ENCODE measurements around the gene KIAA1328. TPM values are rescaled to one million over a fixed set of nuclear protein-coding genes. Genes with fewer than 3 reads are reported as not detected.

KIAA1328 gene
- total and polyA plus RNA-seq, 4 donors: 0.95 to 7.4 (median 2.9) TPM

GRCh38 chr18:37272226-37272625 is 443.3 kb downstream of the KIAA1328 start:
- DNase-seq (ENCODE audit: low spot score): no peak
- Histone ChIP-seq H3K4me3 (ENCODE audit: low read depth in 1 of 3, low read length in 3 of 3) (no peak overlapping the region), H3K9ac (ENCODE audit: low read depth in 1 of 2, low read length in 2 of 2) (no peak overlapping the region), H3K27ac (ENCODE audit: low read depth in 1 of 2, low read length in 2 of 2) (no peak overlapping the region), H3K9me3 (ENCODE audit: control insufficient read depth in 4 of 4, low read length in 3 of 4) (no peaks in the 10 kb centered on the region), H3K36me3 (ENCODE audit: control insufficient read depth in 4 of 4, insufficient read depth in 3 of 4, low read depth in 1 of 4, low read length in 3 of 4) (no peaks in the 10 kb centered on the region), H3K27me3 (ENCODE audit: control insufficient read depth in 4 of 4, insufficient read depth in 4 of 4, low read length in 3 of 4) (peaks cover 0 to 9% (median 0%) of the 10 kb centered on the region in 4 donors), H3K4me1 (ENCODE audit: control insufficient read depth in 4 of 4, insufficient read depth in 4 of 4, low read length in 3 of 4) (peaks cover 0 to 3% (median 0%) of the 10 kb centered on the region in 4 donors)
- WGBS: 57% methylated on average over 2 of the region's 2 CpGs
- no peak for TF ChIP-seq YY1 (IDR thresholded peaks at IDR 0.05)
- TF ChIP-seq RAD21 (IDR thresholded peaks at IDR 0.05): no peak
- no peak for TF ChIP-seq FOXA2 (IDR thresholded peaks at IDR 0.05)
- TF ChIP-seq HNF4A (conservative IDR thresholded peaks at IDR 0.05): no peak
- no peak for TF ChIP-seq RXRA (IDR thresholded peaks at IDR 0.05)
- no peak for TF ChIP-seq HNF4G (IDR thresholded peaks at IDR 0.05)

DNA sequence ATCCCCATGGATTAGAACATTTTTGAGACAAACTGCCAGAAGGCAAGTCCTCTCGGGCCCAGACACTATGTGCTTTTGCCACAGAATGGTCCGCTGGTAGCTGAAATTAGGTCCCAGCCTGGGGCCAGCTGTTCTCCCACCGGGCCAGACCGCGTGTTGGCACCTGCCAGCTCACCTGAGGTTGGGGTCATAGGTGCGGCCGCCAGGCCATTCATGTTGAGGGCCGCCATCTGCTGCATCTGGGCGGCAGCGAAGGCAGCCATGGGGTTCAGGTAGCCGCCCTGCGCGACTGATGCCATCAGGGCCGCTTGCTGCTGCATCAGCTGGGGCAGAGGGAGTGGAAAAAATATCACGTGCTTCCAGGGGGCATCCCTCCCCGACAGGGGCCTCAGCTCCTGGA is 443.9 kb downstream of the KIAA1328 start:
- Histone ChIP-seq H3K27ac (ENCODE audit: low read depth in 1 of 2, low read length in 2 of 2) (no peak overlapping the region), H3K4me1 (ENCODE audit: control insufficient read depth in 4 of 4, insufficient read depth in 4 of 4, low read length in 3 of 4) (peaks cover 0 to 3% (median 0%) of the 10 kb centered on the region in 4 donors), H3K9ac (ENCODE audit: low read depth in 1 of 2, low read length in 2 of 2) (no peak overlapping the region), H3K9me3 (ENCODE audit: control insufficient read depth in 4 of 4, low read length in 3 of 4) (no peaks in the 10 kb centered on the region), H3K36me3 (ENCODE audit: control insufficient read depth in 4 of 4, insufficient read depth in 3 of 4, low read depth in 1 of 4, low read length in 3 of 4) (no peaks in the 10 kb centered on the region), H3K4me3 (ENCODE audit: low read depth in 1 of 3, low read length in 3 of 3) (no peak overlapping the region), H3K27me3 (ENCODE audit: control insufficient read depth in 4 of 4, insufficient read depth in 4 of 4, low read length in 3 of 4) (peaks cover 0 to 9% (median 0%) of the 10 kb centered on the region in 4 donors)
- DNase-seq (ENCODE audit: low spot score): no peak
- WGBS: 77% methylated on average over 16 of the region's 16 CpGs
- no peak for TF ChIP-seq NR2F2 (IDR thresholded peaks at IDR 0.05)
- no peak for TF ChIP-seq YY1 (IDR thresholded peaks at IDR 0.05)
- no peak for TF ChIP-seq RAD21 (IDR thresholded peaks at IDR 0.05)
- TF ChIP-seq TAF1 (conservative IDR thresholded peaks at IDR 0.05): no peak
- no peak for TF ChIP-seq HNF4A (conservative IDR thresholded peaks at IDR 0.05)
- TF ChIP-seq GABPA (IDR thresholded peaks at IDR 0.05 in 1 of 2, conservative IDR thresholded peaks at IDR 0.05 in 1 of 2): no peak
- TF ChIP-seq, protein P1, sequence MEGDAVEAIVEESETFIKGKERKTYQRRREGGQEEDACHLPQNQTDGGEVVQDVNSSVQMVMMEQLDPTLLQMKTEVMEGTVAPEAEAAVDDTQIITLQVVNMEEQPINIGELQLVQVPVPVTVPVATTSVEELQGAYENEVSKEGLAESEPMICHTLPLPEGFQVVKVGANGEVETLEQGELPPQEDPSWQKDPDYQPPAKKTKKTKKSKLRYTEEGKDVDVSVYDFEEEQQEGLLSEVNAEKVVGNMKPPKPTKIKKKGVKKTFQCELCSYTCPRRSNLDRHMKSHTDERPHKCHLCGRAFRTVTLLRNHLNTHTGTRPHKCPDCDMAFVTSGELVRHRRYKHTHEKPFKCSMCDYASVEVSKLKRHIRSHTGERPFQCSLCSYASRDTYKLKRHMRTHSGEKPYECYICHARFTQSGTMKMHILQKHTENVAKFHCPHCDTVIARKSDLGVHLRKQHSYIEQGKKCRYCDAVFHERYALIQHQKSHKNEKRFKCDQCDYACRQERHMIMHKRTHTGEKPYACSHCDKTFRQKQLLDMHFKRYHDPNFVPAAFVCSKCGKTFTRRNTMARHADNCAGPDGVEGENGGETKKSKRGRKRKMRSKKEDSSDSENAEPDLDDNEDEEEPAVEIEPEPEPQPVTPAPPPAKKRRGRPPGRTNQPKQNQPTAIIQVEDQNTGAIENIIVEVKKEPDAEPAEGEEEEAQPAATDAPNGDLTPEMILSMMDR (IDR thresholded peaks at IDR 0.05; ENCODE audit: low read depth, low read length, missing input control): no peak
- no peak for TF ChIP-seq FOXA2 (IDR thresholded peaks at IDR 0.05)
- no peak for TF ChIP-seq HNF4G (IDR thresholded peaks at IDR 0.05)
- no peak for TF ChIP-seq ZBTB33 (IDR thresholded peaks at IDR 0.05)

GRCh38 chr18:37274309-37275236 is 445.6 kb downstream of the KIAA1328 start:
- 13% methylated on average over 82 of the region's 82 CpGs for WGBS
- no peak overlapping the region for H3K9ac ChIP-seq (ENCODE audit: low read depth in 1 of 2, low read length in 2 of 2)
- TF ChIP-seq RAD21 (IDR thresholded peaks at IDR 0.05) (no peak), FOXA1 (IDR thresholded peaks at IDR 0.05) (no peak), GABPA (IDR thresholded peaks at IDR 0.05 in 1 of 2, conservative IDR thresholded peaks at IDR 0.05 in 1 of 2) (no peak), HNF4A (conservative IDR thresholded peaks at IDR 0.05) (no peak), FOXA2 (IDR thresholded peaks at IDR 0.05) (no peak), EGR1 (IDR thresholded peaks at IDR 0.05; ENCODE audit: low read depth in 2 of 2) (no peak), ZBTB33 (IDR thresholded peaks at IDR 0.05) (no peak), SP1 (IDR thresholded peaks at IDR 0.05) (no peak), NR2F2 (IDR thresholded peaks at IDR 0.05) (no peak), YY1 (IDR thresholded peaks at IDR 0.05) (no peak), HNF4G (IDR thresholded peaks at IDR 0.05) (no peak)
- TF ChIP-seq, protein P2, sequence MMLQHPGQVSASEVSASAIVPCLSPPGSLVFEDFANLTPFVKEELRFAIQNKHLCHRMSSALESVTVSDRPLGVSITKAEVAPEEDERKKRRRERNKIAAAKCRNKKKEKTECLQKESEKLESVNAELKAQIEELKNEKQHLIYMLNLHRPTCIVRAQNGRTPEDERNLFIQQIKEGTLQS (IDR thresholded peaks at IDR 0.05): no peak
- TF ChIP-seq, protein P3, sequence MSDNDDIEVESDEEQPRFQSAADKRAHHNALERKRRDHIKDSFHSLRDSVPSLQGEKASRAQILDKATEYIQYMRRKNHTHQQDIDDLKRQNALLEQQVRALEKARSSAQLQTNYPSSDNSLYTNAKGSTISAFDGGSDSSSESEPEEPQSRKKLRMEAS (IDR thresholded peaks at IDR 0.05): no peak
- peaks cover 0 to 9% (median 0%) of the 10 kb centered on the region in 4 donors for H3K27me3 ChIP-seq (ENCODE audit: control insufficient read depth in 4 of 4, insufficient read depth in 4 of 4, low read length in 3 of 4)
- DNase-seq (ENCODE audit: low spot score): no peak
- H3K4me3 ChIP-seq (ENCODE audit: low read depth in 1 of 3, low read length in 3 of 3): no peak overlapping the region
- no peaks in the 10 kb centered on the region for H3K9me3 ChIP-seq (ENCODE audit: control insufficient read depth in 4 of 4, low read length in 3 of 4)
- no peak overlapping the region for H3K27ac ChIP-seq (ENCODE audit: low read depth in 1 of 2, low read length in 2 of 2)
- no peaks in the 10 kb centered on the region for H3K36me3 ChIP-seq (ENCODE audit: control insufficient read depth in 4 of 4, insufficient read depth in 3 of 4, low read depth in 1 of 4, low read length in 3 of 4)
- H3K4me1 ChIP-seq (ENCODE audit: control insufficient read depth in 4 of 4, insufficient read depth in 4 of 4, low read length in 3 of 4): peaks cover 0 to 3% (median 0%) of the 10 kb centered on the region in 4 donors
